Fibroblast of skin of back (primary cell): ENCODE data around the gene VAX1. TPM values are rescaled to one million over a fixed set of nuclear protein-coding genes. Genes with fewer than 3 reads are reported as not detected.
"Not testable (repeated sequence)": the region's sequence is repeated elsewhere in the genome, so short reads cannot be mapped to it uniquely, and the experiment has no call there.

Experiments
- DNase-seq: peaks from one replicate; pipeline ENCODE4 v3.0.0-alpha.2; 2013
- polyA plus RNA-seq, 2 experiments: library from polyadenylated mRNA; unstranded; fragments of 120-200 nt; gene quantifications; one replicate each; pipeline ENCODE4 v1.2.1, GENCODE V29; 2013; ENCODE audit not compliant: insufficient read length in 2 of 2

VAX1 gene, protein sequence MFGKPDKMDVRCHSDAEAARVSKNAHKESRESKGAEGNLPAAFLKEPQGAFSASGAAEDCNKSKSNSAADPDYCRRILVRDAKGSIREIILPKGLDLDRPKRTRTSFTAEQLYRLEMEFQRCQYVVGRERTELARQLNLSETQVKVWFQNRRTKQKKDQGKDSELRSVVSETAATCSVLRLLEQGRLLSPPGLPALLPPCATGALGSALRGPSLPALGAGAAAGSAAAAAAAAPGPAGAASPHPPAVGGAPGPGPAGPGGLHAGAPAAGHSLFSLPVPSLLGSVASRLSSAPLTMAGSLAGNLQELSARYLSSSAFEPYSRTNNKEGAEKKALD
- polyA plus RNA-seq (2013, experiment 1 of 2; ENCODE audit: insufficient read length) = not detected
- polyA plus RNA-seq (2013, experiment 2 of 2; ENCODE audit: insufficient read length) = not detected

DNA sequence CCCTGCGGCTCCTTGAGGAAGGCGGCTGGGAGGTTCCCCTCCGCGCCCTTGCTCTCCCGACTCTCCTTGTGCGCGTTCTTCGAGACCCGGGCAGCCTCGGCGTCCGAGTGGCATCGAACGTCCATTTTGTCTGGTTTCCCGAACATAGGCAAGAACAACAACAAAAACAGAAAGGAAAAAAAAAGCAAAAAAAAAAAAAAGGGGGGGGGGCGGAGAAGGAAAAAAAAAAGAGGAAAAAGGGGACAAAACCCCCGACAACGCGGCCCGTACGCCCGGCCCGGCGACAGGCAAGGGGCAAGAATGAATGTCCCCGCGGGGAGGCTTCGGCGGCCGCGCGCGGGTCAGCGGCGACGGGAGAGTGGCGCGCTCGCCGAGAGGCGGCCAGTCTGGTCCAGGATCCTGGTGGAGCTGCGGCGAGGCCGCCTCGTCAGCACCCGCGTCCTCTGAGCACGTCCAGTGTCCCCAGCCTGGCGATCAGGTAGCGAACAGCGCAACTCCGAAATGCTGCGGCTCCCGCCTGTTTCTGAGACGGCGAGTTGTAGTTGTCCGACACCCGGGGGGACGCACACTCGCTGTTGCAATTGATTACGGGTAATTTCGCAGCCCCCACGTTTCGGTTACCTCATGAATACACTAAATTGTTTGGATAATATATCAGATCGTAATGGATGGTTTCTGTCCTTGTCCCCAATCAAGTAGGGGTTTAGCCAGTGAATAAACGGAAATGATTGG is at the start of gene VAX1:
TSS of gene VAX1 (minus strand) at position 360 of the 732 bp plus-strand sequence. CDS start at position 146, 214 bp downstream.
- no peak for DNase-seq

DNA sequence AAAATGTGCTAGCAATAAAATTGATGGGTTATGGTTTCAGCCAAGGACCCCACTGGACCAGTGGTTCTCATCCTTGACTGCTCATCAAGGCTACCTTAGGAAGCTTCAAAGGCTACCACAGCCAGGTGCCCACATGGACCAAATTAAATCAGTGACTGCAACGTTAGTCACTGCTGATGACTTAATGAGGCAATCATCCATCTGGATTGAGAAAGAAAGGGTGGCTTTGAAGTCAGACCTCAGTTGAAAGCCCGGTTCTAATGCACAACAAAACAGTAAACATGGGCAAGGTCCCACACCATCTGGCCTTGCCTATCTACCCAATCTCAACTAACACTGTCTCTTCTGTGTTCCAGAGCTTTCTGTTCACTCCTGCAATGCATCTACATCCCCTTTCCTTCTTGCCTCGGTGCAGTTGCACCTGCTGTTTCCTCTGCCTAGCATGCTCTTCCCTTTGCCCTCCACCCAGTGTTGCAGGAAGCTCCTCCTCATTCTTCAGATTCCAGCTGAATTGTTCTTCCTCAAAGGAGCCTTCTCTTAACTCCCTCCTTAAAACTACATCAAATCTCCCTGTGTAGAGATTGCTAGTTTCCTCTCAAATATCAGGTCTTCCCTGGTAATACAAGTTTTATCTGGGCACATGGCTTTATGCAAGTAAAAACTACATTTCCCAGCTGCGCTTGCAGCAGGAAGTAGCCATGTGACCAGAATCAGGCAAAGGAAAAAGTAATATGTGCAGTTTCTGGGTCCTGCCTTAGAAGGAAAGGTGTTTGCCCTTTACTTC is 49.0 kb upstream of the VAX1 start:
- no peak for DNase-seq

DNA sequence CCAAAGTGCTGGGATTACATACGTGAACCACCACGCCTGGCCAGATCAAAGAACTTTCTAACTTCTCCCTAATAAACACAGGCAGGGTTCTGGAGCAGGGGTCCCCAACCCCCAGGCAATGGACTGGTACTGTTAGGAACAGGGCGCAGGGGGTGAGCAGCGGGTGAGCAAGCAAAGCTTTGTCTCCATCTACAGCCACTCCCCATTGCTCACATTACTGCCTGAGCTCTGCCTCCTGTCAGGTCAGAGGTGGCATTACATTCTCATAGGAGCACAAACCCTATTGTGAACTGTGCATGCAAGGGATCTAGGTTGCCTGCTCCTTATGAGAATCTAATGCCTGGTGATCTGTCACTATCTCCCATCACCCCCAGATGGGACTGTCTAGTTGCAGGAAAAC is 47.7 kb upstream of the VAX1 start:
- not testable (repeated sequence) for DNase-seq

DNA sequence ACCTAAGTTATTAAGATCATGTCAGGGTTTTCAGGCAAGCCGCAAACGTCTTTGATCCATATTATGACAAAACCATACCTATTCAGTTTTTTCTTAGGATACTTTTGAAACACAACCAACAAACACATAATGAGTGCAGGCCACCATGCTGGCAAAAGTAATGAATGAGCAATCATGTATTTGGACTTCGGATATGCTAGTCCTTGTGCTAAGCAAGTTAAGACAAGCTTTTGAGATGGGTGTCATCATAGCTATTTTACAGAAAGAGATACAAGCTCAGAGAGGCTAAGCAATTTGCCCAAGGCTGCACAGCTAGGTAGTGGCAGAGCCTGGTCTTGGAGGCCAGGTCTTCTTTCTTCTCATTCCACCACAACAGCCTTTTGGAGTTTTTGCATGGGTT is 46.8 kb upstream of the VAX1 start:
- no peak for DNase-seq

DNA sequence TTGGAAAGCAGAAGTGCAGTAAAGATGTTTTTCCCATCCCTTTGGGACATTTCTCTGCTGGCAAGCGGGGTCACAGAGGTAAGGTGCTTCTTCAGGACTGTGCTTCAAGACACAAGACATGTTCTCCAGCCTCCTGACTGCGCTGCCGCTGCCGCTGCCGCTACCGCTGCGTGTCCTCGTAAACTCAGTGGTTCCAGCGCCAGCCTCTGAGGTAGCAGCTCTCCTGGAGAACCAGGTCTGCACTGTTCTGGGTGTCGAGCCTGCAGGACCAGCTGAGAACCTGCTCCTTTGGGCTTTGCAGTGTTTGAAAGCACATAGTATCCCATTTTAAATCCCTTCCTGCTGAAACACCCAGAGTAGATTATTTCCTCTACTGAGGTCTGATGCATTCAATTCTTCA is 46.2 kb upstream of the VAX1 start:
- no peak for DNase-seq

DNA sequence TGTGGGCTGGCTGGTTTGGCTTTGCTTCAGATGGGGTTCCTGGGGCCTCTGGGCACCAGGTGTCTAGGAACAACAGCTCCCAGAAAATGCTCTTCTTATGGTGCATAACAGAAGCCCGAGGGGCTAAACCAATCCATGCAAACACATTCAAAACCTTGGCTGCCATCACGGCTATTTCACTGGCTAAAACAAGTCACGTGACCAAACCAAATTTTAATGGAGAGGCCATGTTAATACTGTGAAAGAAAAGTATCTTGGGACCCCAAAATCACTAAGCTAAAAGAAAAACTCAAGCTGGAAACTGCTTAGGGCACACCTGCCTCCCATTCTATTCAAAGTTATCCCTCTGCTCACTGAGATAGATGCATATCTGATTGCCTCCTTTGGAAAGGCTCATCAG is 40.1 kb upstream of the VAX1 start:
- DNase-seq = no peak

DNA sequence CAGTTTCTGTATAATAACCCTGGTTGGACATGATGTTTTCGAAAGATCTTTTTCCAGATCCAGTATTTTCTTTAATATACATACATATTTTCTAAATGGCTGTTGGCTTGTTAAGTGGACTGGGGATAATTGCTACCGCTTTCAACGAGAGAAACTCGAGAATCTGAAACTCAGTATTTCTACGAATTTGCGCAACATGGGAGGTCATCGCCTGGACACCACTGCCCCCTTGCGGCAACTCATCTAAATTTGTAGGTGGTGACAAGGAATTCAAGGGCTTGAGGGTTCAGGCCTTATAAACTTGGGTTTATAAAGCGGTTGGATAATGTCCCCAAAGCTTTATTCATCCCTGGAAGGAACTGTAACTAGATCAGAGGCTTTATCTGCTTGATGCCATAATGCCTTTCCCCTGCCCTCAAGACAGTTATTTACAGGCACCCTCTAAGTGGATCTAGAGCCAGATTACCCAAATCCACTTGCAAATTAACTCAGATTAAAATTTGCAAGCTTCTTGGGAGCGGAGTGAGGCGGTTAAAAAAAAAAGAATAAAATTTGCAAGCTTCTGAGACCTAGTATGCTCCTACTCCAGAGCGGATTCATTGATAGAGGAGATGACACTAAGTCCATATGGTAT is 37.9 kb upstream of the VAX1 start:
- peak; percentile 57 for DNase-seq

DNA sequence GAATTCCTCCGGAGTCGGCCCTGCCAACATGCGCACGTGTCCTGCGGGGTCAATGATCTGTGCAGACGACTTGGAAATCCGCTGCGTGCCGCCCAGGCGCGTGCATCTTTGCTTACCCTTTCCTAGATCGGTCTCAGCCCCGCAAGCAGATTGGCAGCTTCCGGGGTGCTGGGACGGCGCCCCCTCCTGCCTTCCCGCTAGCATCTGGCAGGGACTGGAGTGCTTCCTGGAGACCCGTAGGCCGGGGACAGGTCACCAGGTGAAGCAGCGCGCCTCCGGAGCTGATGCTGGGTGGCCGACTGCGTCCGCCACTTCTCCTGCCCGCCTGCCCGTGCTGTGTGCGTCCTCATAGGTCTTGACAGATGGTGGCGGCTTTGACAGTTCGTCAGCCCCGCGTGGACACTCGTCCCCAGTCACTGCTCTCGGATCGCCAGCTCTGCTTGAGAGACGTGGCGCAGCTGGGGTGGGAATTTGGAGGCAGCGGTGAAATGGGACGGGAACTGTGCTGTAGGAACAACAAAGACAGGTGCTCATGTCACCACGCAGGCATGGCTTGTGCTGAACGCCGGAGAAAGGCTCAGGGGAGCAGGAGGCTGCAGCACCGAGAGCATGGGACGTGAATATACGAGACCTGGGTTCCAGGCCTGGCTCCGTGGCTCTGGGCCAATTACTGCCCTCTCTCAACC is 37.3 kb upstream of the VAX1 start:
- no peak for DNase-seq

DNA sequence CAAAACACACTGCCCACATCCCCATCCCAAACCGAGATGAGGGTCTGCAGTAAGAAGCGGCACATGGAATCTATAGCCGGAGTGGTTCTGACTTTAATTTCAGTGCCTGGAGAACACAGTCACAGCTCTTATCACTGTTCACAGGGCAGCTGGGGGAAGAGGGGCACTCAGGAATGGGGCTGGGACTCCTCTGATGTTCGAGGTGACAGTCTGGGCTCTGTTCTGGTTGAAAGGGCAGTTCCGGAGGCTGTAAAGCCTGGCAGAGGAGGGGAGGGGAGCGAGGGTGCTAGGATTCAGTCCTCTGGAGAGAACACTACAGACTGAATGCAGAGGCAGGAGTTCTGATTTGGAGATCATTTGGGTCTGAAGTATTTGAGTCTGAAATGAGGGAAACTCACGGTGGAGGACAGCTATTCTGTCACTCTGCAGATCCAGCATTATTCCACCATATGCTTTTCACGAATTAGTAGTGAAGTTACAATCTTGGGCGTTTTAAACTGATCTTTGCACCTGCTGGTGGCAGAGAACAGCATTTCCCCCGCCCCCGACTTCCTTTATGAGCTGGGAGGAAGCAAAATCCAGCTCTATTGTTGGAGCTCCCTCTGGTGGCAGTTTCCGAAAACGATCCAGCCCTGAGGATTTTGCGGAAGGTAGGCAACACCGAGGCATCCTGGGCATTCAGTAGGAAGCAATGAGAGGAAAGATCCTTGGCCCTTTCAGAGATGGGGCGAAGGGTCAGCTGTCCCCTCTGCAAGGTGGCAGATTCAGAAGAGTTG is 36.6 kb upstream of the VAX1 start:
- peak; percentile 64 for DNase-seq

DNA sequence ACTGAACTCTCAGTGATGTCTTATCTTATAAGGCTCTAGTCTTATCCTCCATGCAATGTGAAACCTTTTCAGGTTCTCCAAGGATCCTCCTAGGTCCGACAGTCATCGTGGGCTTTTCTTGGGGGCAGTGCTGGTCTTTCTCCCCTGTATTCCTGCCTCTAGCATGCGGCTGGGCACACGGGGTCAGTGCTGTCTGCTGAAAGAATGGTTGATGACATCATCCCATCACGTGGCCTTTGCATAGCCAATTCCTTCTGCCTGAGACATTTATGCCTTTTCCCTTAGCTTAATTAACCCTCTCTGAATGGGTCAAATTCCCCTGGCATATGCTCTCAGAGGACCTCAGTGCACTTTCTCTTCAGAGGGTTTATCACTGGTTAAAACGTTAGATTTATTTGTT is 32.2 kb upstream of the VAX1 start:
- DNase-seq = no peak

DNA sequence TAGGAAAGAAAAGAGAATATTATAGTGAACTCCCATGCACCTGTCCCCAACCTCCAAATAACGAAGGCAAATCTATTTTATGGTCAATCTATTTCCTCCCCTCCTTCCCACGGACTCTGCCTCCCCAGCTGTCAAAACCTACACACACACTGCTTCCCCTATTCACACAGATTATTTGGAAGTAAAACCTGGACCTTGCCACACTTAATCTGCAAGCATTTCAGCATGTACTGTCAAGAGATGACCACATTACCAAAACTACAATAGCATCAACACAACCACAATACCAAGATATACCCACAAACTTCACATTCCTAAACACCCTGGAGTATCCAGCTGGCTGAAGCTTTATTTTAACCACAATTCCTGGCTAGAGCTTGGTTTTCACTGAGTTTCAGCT is 31.4 kb upstream of the VAX1 start:
- no peak for DNase-seq

DNA sequence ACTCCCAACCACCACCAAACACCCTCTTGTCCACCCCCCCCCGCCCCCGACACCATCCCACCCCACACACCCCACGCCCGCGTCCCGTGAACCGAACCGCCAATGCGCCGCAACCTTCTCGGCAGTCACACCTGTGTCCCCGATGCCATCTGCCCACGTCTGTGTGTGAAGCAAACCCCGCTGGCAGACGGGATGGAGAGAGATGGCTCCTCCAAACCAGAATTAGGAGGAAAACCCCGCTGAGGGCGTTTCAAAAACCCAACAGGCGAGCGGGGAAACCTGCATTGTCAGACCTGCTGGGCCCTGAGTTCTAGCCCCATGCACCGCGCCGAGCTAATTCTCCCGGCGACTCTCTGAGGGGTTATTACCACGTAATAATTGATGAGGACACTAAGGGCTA is 30.7 kb upstream of the VAX1 start:
- no peak for DNase-seq

DNA sequence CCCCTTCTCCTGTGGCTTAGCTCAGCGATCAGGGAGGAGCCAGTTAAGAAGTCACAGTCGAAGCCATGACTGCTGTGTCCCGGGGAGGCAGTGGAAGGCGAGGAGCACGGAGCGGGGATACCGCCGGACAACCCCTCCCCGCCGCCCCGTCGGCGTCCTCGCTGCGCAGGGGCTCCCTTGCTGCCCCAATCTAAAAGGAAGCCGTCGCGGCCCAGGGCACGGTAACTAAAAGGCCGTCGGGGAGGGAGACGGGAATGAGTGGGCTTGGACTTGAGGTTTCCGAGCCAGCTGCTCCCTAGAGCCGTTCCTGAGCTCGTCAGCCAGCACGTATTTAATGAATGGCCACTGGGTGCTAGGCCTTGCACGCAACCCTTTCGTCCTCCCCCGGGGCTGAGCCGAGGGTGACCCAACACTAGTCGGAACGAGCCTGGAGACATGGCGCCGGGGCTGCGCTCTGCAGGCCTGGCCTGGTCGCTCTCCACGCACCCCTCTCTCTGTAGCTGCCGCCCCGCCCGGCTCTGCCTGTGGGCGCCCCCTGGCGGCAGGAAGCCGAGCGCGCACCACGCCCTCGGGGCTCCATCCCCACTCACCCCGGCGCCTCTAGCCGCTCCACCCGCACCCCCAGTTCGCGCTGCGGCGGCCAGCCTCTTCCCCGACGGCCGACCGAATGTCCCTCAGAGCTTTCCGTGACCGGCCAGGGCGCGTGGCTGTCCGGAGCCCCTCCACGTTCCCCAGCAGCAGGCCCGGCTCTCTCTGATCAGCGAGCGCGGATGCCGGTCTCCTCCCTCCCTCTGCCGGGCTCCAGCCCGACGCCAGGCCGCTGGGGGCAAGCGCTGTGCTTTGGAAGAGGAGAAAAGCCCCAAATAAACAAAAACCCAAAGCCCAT is 30.0 kb upstream of the VAX1 start:
- DNase-seq = peak; percentile 28

DNA sequence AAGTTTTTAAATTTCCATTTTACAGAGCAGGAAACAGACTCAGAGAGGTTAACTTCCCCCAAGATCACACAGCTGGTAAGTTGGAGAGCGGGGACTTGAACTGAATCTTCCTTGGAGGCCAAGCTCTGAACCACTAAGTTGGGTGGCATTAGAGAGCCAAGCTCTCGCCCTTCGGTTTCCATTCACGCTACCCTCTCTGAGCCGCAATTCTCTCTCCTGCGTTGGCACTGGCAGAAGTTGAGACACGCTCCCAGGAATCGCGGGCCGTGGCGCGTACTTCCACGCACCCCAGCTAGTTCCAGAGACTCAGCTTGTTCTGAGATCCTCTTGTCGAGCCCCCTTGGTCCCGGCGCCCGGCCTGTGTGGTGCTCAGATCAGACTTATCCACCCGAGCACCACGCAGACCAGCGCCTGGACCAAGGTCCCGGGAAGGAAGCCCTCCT is 29.3 kb upstream of the VAX1 start:
- DNase-seq = no peak

DNA sequence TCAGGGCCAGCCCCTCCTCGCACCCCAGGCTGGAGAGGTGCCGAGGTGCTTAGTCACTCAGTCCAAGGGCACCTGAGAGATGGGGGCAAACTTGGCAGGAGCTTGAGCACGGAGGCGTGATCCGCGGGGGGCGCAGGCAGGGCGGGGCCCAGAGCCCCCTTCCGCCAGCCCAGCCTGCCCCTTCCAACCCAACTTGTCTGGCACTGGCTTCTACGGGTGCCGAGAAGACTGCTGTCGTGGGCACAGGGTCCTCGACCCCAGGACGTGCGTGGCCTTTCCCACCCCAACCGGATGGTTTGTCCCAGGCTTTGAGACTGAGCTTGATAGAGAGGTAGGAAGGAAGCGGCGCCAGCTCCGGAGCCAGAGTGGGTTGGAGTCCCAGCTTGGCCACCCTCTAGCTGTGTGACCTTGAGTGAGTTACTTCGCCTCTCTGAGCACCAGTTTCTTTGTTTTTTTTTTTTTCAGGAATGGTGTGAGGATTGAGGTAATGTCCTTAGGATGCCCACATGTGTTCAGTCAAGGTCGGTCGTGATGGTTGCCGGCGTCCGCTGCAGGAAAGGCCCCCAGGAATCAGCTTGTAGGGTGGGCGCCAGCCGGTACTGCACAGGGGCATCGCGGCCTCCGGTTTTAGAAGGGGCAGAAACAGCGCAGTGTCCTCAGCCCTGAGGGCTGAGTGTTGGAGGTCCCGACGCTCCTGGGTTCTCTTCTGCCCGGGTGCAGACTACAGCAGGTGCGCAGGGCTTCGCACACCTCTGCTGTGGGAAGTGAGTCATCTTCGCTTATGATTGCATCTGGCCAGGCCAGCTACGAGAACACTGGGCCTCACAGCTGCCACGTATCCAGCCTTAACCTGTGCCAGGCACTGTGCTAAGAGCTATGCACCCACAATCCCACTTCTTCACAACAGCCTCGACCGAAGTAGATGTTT is 28.6 kb upstream of the VAX1 start:
- no peak for DNase-seq

DNA sequence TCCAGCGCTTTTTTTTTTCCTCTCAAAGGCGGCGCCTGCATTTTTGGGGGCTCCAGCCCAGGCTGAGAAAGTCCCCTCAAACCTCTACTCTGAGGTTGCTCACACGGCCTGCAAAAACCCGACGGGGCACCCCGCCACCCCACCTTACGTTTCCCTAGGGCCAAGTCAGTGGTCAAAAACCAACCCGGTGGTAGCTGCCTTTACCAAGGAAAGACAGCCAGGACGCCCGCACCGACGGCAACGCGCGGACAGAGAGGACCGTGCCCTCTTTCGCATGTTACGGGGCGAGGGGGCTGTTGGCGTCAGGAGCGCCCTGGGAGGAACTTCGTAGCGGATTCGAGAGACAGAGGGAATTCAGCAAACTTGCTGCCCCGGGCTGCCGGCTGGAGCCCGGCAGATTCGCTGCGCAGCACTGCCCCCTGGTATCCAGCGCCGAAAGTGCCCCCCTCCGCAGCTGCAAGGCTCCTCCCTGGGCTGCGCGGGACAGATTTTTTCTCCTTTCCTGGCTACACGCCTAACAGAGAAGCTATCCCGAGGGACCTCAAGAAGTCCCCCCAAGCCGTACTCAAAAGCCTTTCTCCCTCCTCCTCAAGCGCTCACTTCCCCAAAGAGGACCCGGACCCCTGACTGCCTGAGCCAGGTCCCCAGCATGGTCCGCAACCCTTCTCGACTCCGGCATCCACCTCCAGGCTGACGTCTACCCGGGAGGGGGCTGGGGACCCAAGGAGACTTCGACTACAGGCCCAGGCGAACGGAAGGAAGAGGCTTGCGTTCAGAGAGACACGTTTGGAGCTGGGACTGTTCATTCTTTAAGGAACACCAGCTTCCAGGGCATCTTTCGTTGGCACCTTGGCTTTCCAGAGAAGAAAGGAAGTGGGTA is 27.7 kb upstream of the VAX1 start:
- peak; percentile 30 for DNase-seq

DNA sequence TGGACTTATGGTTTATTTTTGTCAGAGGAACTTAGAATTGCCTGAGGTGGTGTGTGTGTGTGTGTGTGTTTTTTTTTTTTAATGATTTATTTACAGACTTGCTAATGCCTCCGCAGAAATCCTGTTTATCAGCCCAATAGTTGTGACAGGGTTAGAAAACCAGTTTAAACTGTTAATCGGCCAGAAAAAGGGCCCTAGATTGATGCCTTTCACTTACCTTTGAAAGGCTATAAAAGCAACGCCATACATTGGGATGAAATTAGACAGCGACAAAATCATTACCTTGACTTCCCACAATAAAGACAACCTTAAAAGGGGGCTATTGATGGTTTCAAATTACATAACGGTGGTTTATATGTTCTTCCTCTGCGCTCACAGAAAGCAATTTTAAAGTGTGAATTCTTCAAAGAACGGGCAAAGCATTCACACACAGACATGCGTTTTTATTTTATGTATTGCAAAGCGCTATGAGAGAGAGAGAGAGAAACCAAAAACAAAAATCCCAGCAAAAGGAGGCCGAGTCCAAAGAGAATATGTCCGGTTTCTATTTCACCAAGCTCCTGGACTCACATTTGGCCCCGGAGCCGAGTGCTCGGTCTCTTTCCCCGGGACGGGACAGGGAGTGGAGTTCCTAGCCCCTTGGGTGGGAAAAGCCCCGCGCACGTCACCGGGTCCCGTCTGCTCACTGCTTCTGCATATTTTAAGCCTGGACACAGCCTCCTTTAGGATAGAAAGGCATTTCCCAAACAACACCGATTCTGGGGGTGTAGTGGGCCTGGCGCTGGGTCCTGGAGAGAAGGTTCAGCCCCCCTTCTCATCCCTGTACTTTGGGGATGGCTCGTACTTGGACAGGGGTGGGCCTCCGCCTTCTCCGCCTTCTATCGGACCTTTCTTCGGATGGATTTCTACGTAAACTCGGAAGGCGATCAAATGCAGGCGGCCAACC is 26.8 kb upstream of the VAX1 start:
- no peak for DNase-seq
